PFSK-1 (cell line): ENCODE measurements around the gene KNL1.

Source experiments
- POLR2AphosphoS5 ChIP-seq: IDR thresholded peaks from 2 replicates; pipeline ENCODE4 v1.6.1; 2012; ENCODE audit warnings: low read depth, mild to moderate bottlenecking, control low read depth, low read length, moderate library complexity
- SIN3A ChIP-seq: IDR thresholded peaks from 2 replicates; pipeline ENCODE4 v1.6.1; 2012; ENCODE audit warnings: mild to moderate bottlenecking, low read length, moderate library complexity, borderline replicate concordance; ENCODE audit not compliant: insufficient read depth
- TAF1 ChIP-seq: IDR thresholded peaks from 2 replicates; pipeline ENCODE4 v1.6.1; 2012; ENCODE audit warnings: low read length, control low read depth, borderline replicate concordance; ENCODE audit not compliant: insufficient read depth
- TF ChIP-seq, protein P1 (sequence below), 2 experiments: IDR thresholded peaks; 2 replicates each; pipeline versions ENCODE4 v1.6.1 to v1.8.0; 2011 to 2012; ENCODE audit warnings: low read depth in 2 of 2, low read length in 2 of 2, control low read depth in 1 of 2, inconsistent platforms in 1 of 2, mild to moderate bottlenecking in 1 of 2, moderate library complexity in 1 of 2; ENCODE audit not compliant: insufficient read depth in 1 of 2

DNA sequence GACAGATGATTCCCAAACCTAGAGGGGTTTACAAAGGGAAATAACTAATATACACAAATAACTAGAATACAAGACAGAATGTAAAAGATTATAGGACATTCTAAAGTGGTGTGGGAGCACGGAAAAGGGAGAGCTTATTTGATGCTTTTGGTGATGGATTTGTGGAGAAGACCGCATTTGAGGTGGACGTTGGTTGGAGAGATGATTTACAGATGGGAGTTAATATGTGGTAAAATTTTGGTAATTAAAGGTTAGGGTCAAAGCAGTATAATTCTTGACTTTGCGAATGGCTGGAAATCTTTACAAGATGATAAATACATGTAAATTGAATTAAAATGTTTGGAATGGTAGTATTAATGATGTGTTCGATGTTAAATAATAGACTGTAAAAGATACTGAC, 1.2 kb downstream of the KNL1 start:
- TF ChIP-seq, protein P1, sequence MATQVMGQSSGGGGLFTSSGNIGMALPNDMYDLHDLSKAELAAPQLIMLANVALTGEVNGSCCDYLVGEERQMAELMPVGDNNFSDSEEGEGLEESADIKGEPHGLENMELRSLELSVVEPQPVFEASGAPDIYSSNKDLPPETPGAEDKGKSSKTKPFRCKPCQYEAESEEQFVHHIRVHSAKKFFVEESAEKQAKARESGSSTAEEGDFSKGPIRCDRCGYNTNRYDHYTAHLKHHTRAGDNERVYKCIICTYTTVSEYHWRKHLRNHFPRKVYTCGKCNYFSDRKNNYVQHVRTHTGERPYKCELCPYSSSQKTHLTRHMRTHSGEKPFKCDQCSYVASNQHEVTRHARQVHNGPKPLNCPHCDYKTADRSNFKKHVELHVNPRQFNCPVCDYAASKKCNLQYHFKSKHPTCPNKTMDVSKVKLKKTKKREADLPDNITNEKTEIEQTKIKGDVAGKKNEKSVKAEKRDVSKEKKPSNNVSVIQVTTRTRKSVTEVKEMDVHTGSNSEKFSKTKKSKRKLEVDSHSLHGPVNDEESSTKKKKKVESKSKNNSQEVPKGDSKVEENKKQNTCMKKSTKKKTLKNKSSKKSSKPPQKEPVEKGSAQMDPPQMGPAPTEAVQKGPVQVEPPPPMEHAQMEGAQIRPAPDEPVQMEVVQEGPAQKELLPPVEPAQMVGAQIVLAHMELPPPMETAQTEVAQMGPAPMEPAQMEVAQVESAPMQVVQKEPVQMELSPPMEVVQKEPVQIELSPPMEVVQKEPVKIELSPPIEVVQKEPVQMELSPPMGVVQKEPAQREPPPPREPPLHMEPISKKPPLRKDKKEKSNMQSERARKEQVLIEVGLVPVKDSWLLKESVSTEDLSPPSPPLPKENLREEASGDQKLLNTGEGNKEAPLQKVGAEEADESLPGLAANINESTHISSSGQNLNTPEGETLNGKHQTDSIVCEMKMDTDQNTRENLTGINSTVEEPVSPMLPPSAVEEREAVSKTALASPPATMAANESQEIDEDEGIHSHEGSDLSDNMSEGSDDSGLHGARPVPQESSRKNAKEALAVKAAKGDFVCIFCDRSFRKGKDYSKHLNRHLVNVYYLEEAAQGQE (IDR thresholded peaks at IDR 0.05; ENCODE audit: insufficient read depth in 1 of 2, low read depth in 2 of 2, low read length in 2 of 2) = no peak
- no peak for TF ChIP-seq POLR2AphosphoS5
- no peak for TF ChIP-seq TAF1
- TF ChIP-seq SIN3A = no peak
